Hindlimb muscle (tissue), 1 donor: ENCODE results near the gene OR9Q1. TPM values are rescaled to one million over a fixed set of nuclear protein-coding genes. Genes with fewer than 3 reads are reported as not detected.

Source experiments
- DNase-seq: peaks from one replicate; pipeline ENCODE4 v3.0.0-alpha.2; 2013
- polyA plus RNA-seq: library from polyadenylated mRNA; unstranded; fragments of 120-200 nt; gene quantifications from one replicate; pipeline ENCODE4 v1.2.1, GENCODE V29; 2013; ENCODE audit not compliant: insufficient read length

Gene OR9Q1
- polyA plus RNA-seq, 1 donor, result not detected

GRCh38 chr11:58034471-58034870 lies 10.8 kb downstream of the OR9Q1 start:
- no peak for DNase-seq

DNA sequence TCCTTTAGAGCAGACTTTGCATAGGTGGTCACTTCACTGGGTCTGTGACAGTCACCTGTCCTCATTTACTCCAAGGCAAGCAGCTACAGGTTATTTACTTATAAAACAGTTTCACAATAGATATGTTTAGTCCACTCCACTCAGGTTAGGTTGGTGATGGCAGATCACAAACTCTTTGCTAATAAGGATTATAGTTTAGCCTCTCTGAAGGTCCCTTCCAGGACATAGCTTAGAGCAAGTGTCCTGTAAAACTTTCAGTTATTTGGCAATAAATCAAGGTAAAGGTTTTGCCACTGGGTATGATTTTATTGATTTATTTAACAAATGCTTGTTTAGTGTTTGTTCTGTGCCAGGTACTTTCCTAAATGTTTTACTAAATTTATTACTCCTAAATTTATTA lies 15.9 kb downstream of the OR9Q1 start:
- DNase-seq, result no peak

DNA sequence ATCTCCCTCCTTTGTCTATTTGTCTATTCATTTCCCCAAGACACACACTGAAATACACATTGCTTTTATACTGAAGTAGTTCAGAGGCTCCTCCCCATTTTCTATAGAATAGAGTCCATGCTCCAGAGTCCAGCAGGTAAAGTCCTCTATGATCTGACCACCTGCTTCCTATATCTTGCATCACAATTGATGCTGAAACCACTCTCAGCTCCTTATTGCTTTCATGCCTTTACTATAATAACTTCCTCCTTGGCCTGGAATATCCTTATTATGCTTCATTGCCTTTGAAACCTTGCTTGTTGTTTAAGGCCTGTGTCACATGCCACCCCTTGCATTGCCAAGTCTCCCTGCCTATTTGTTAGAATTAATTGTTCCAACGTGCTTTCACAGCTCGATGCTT lies 19.7 kb downstream of the OR9Q1 start:
- no peak for DNase-seq

DNA sequence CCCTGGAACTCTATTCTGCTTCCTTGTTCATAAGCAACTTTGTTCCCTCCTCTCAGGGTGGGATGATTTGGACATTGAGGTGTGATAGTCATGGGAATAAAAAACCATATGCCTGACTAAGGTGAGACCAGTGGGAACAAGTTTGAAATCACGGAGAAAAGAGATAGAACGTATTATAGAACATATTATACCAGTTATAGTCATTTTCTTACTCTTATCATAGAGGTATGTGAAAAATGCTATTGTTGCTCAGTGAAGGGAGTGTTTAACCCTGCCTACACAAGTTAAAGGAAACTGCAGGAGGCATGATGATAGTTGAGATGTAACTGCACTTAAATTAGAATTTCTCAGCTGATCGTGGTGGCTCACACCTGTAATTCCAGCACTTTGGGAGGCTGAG lies 22.6 kb downstream of the OR9Q1 start:
- DNase-seq, result no peak

GRCh38 chr11:58047818-58048217 lies 24.1 kb downstream of the OR9Q1 start:
- DNase-seq, result no peak

DNA sequence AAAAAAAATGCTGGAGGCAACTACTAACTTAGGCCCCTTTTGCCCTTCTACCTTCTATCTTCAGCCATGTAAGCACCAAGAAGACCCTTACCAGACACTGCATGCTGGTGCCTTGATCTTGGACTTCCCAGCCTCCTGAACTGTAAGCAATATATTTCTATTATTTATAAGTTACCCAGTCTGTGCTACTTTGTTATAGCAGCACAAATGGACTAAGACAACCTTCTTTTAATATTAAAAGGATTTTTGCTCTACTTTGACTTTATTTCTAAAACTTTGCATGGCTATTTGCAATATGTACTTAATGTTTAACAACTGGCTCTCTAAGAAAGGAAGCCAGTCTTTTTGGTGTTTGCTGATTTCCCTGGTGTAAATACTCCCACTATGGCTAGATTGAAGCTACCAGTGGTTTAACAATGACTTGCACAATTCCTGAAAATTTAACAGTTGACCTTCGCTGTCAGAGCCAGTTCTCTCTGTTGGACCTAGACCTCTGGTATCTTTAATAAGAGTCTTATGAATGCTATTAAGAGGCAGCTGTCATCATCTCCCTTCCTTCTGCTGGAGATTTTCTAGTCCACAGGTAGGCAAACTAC lies 32.2 kb downstream of the OR9Q1 start:
- no peak for DNase-seq

DNA sequence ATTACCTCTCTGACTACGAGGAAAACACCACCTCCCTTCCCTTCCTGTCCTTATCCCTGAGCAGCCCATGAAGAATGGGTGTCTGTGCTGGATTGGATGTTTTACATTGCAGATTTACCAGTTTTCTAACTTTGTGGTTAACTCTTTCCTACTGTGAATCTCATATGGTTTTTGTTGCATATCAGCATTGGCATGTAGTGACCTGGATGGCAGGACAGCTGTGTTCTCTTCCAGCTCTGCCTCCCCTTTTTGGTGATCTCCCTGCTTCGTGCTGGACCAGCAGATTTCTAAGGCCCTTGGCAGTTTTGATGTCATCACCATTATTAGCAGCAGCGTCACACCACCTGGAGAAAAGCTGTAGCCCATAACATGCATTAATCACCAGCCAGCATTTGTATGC lies 33.8 kb downstream of the OR9Q1 start:
- no peak for DNase-seq

DNA sequence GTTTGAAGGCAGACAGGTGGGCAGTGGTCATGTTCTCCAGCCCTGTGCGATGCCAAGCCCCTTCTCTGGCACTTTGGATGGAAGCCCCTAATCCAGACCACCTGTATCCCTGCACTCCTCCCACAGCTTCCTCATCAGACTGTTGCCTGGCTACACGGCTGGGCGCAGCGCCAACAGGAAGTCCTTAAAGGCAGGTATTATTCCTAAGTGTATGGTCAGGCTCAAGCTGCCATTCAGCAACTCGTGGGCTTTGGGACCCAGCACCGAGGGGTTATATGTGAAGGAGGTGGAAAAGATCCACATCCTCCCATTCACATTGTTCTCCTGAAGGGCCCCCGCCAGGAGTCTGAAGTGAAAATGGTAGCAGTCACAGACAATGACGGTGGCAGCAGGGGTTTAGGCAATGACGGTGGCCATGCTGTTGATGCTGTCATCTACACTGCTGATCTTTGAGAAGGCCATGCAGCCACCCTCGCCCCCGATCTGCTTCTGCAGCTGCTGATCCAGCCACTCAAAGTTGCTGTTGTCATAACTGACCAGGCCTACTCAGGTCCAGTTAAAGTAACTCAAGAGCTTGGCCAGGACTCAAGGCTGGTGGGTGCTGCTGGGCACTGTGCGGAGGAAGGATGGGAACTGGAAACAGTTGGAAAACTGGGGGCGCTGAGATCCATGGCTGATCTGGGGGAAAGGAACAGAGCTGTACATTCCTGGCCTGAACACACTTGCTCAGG lies 34.8 kb downstream of the OR9Q1 start:
- DNase-seq, result no peak

- peak; percentile 21 for DNase-seq
Observed at GRCh38 chr11:58059007-58059350, 35.3 kb downstream of the OR9Q1 start.

DNA sequence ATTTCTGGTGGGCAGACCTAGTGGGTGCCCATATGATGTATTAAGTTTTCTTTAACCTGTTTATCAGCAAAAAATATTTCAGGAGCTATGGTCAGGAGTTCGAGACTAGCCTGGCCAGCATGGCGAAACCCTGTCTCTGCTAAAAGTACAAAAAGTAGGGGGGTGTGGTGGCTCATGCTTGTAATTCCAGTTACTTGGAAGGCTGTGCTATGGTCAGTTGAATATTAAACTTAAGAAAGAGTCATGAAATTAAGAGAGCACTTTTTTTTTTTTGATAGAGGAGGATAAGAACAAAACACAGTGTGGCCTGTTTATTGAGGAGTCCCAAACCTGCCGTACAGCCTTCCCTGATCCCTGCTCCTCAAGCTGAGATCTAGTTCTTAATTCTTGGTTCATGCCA lies 36.9 kb downstream of the OR9Q1 start:
- no peak for DNase-seq

DNA sequence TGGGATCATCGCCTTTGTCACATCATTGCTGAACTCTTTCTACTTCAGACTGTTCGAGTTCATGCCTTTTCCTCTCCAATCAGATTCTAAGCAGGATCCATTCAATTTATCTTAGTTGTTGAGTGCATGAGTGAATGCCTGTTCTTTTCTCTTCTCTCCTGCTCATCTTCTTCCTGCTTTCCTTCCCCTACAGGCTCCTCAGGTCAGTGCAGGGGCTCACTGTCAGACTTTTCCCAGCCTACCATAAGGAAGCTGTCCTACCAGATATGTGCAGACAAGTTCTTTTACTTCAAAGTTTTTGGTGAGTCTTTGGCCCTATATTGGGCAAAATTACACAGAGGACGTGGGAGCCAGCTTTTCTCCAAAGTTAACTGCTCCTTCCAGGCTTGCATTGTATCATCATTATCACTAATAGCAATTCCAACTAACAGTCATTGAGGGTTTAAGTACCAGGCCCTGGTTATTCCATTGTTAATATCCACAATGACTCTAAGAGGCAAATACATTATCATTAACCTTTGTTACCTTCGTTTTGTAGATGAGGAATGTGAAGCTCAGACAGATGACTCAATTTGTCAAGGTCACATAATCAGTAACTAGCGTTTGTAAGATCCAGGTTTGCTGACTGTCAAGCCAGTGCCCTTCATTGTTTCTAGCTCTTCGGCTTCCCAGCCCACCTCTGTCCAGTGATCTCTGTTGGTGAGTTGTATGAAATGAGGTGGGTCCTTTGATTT lies 37.4 kb downstream of the OR9Q1 start:
- no peak for DNase-seq

GRCh38 chr11:58061813-58062212 lies 38.1 kb downstream of the OR9Q1 start:
- no peak for DNase-seq

DNA sequence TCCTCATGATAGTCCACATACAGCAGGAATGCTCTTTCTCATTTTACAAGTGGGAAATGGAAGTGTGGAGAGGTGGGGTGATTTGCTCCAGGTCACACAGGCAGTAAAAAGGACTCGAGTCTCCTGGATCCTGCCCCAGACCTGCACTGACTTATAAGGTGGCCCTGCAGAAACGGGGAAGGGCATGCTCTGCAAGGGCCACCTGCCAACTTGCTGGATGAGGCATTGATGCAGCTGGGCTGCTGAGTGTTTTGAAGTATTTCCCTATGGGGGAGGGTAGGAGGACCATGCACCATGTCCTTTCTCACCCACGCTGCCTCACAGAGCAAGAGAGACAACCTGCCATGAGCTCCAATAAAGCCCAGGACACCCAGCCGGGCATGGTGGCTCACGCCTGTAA lies 44.0 kb downstream of the OR9Q1 start:
- DNase-seq, result no peak

DNA sequence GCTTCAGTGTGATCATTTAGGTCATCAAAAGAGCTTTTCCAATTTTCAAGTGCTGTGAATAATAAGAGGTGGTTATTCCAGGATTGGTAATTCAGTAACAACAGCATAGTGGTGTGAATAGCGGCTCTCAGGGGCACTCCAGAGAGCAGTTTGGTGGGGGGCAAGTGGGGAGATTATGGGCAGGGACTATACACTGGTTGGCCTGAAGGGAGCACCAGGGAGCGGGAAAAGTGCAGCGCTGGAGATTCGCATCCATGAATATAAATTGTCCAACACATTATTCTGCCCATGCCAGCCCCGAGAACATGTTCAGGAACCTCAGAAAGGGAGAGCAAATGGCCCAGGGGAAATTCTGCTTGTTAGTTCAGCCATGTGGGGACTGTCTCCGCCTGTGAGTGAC lies 45.0 kb downstream of the OR9Q1 start:
- no peak for DNase-seq

GRCh38 chr11:58070585-58070984 lies 46.9 kb downstream of the OR9Q1 start:
- DNase-seq, result no peak

- DNase-seq, result no peak
Observed at GRCh38 chr11:58075781-58076180, 52.1 kb downstream of the OR9Q1 start.

DNA sequence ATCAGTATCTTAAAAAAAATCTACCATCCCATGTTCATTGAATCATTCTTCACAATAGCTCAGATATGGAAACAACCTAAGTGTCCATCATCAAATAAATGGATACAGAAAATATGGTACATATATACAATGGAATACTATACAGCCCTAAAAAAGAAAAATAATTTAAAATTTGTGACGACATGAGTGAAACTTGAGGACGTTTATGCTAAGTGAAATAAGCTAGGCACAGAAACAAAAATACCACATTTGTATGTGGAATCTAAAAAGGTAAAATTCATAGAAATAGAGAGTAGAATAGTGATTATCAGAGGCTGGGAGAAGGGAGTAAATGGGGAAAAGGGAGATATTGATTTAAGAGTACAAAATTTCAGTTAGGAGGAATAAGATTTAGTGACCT lies 62.8 kb downstream of the OR9Q1 start:
- DNase-seq, result no peak

- no peak for DNase-seq
Observed at GRCh38 chr11:58097437-58097836, 73.8 kb downstream of the OR9Q1 start.

DNA sequence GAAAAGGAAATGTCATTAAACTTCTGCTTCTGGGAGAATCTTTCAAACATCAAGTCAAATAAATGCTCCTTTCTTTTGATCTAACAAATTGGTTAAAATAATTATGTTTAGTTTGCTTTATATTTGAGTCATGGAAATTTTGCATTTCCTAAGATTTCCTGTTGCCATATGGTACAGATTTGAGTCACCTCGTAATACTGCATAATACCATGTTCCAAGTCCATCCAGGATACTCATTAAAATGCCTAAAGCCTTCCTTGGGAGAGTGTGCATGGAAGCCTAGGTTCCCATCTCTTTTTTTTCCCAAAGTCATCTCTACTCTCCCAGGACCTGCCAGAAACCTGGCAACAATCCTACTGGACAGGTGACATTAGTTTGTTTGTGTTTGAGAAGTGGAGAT lies 97.4 kb downstream of the OR9Q1 start:
- DNase-seq, result no peak

DNA sequence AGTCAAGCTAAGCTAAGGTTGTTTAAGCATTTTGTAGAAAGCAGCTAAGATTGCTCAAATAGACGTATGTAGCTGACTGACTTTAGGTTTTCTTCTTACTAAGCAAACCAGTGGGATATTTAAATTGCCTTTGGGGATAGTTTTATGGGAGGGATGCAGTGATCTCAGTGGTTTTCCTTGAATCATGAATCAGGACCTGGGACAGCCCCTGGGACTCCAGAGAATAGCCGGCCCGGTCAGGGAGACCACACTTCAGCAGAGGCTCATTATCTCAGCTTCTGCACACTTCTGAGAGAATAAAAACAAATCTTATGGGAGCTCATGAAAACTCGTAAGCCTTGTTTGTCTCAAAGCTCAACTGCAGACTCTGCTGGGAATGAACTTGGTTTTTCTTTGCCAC lies 101.8 kb downstream of the OR9Q1 start, which contains the start of gene OR9I1:
Gene OR9I1 (minus strand): TSS at position 62 of the 400 bp plus-strand sequence. CDS start 6,086 bp downstream, outside the sequence.
- DNase-seq, result no peak

- no peak for DNase-seq
Observed at GRCh38 chr11:58127350-58127749, 103.7 kb downstream of the OR9Q1 start.

DNA sequence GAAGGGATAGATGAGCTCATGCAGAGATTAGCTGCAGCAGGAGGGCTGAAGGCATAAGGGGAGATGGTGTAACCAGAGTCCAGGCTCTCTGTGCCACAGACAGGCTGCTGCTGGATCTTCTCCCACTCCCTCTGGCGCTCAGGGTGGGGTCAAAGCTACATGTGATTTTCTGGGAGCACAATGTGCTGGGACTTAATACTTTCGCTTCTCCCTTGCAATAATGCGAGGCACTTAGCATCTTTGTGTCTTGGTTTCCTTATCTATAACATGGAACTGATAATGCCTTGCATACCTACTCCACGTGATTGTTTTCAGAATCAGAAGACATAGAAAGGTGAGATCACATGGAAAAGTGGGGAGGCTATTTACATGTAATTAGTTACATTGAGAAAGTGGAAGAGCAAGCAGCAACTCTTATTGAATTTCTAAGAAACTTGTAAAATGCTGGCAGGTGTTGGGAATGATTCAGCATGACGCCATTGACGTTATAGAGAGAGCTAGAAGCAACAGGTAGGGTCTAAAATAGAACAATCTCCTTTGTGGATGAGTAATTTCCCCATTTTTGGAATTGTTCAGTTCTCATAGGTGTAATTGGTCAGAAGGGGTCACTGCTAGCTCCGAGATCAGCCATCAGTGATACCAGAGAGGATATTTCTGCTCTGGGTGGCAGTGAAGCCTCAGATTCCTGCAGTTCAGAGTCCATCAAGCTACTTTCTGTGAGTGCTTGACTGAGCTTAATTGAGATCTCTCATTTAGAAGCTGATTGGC lies 109.8 kb downstream of the OR9Q1 start:
- DNase-seq, result no peak

- DNase-seq, result no peak
Observed at GRCh38 chr11:58134151-58134550, 110.5 kb downstream of the OR9Q1 start.
